HG02798 (cell line): ENCODE data around the gene SSB.
A peak's percentile ranks its signal among the peaks of the same experiment; 100 is the strongest.
"Not testable (repeated sequence)": the region's sequence is repeated elsewhere in the genome, so short reads cannot be mapped to it uniquely, and the experiment has no call there.

Experiments used
- ATAC-seq: cut with Tn5 transposase; IDR thresholded peaks from one replicate; pipeline ENCODE4 v1.9.1; 2021; ENCODE audit warnings: mild to moderate bottlenecking; ENCODE audit not compliant: unreplicated experiment, poor library complexity

Gene SSB

GRCh38 chr2:169781249-169782013 is 17.2 kb upstream of the SSB start:
- ATAC-seq: no peak

- ATAC-seq: no peak
Observed at GRCh38 chr2:169782513-169782912, 16.2 kb upstream of the SSB start.

GRCh38 chr2:169790581-169790980 is 8.1 kb upstream of the SSB start:
- ATAC-seq: no peak

- no peak for ATAC-seq
Observed at GRCh38 chr2:169795181-169795580, 3.5 kb upstream of the SSB start.

- no peak for ATAC-seq
Observed at GRCh38 chr2:169796441-169796840, 2.2 kb upstream of the SSB start.

GRCh38 chr2:169797601-169798000 is 1.1 kb upstream of the SSB start:
- no peak for ATAC-seq

- no peak for ATAC-seq
Observed at GRCh38 chr2:169798397-169798717, 314 bp upstream of the SSB start.

- ATAC-seq: no peak
Observed at GRCh38 chr2:169803480-169803879, 4.8 kb downstream of the SSB start.

GRCh38 chr2:169806586-169806985 is 7.9 kb downstream of the SSB start:
- no peak for ATAC-seq

GRCh38 chr2:169808221-169808620 is 9.6 kb downstream of the SSB start:
- ATAC-seq: no peak

- no peak for ATAC-seq
Observed at GRCh38 chr2:169815849-169816248, 17.2 kb downstream of the SSB start.

GRCh38 chr2:169816961-169817360 is 18.3 kb downstream of the SSB start:
- not testable (repeated sequence) for ATAC-seq

GRCh38 chr2:169817369-169817768 is 18.7 kb downstream of the SSB start:
- ATAC-seq: not testable (repeated sequence)

GRCh38 chr2:169818241-169818640 is 19.6 kb downstream of the SSB start:
- no peak for ATAC-seq

GRCh38 chr2:169819106-169819505 is 20.4 kb downstream of the SSB start:
- ATAC-seq: no peak

- ATAC-seq: not testable (repeated sequence)
Observed at GRCh38 chr2:169820101-169820500, 21.4 kb downstream of the SSB start.

- no peak for ATAC-seq
Observed at GRCh38 chr2:169822036-169822435, 23.4 kb downstream of the SSB start.

- no peak for ATAC-seq
Observed at GRCh38 chr2:169822785-169823392, 24.2 kb downstream of the SSB start.

- ATAC-seq: no peak
Observed at GRCh38 chr2:169823996-169824372, 25.3 kb downstream of the SSB start.

GRCh38 chr2:169824373-169825333 is 26.0 kb downstream of the SSB start, which contains the start of gene METTL5:
METTL5 (minus strand) TSS chr2:169824905; CDS start chr2:169824597, 308 bp downstream.
- peak; percentile 71 for ATAC-seq
